Heart right ventricle (tissue), 16 donors: Measurements from ENCODE around the gene KRT8. TPM values are rescaled to one million over a fixed set of nuclear protein-coding genes. Genes with fewer than 3 reads are reported as not detected.
"Not testable (repeated sequence)": the region's sequence is repeated elsewhere in the genome, so short reads cannot be mapped to it uniquely, and the experiment has no call there.

Experiments used
- ATAC-seq, 8 donors: fragments of 200-7000 bp; cut with Tn5 transposase; one replicate each; pipeline ENCODE4 v1.9.1; 2020; ENCODE audit warnings: mild to moderate bottlenecking in 8 of 8, moderate library complexity in 8 of 8, moderate number of reproducible peaks in 1 of 8
- DNase-seq, 2 donors: peaks; one replicate each; pipeline ENCODE4 v3.0.0-alpha.2; 2020
- H3K27ac ChIP-seq, 10 donors: fragments of 200-600 bp; sonication (generic) in 2 of 10; one replicate each; pipeline versions ENCODE4 v1.5.0 to v1.8.0; 2020 to 2022; ENCODE audit warnings: mild to moderate bottlenecking in 3 of 10
- H3K27me3 ChIP-seq, 7 donors: fragments of 200-600 bp; one replicate each; pipeline ENCODE4 v1.8.0; 2021 to 2022; ENCODE audit warnings: mild to moderate bottlenecking in 2 of 7
- H3K36me3 ChIP-seq, 9 donors: fragments of 200-600 bp; sonication (generic) in 1 of 9; one replicate each; pipeline versions ENCODE4 v1.5.0 to v1.8.0; 2020 to 2022; ENCODE audit warnings: mild to moderate bottlenecking in 2 of 9
- H3K4me1 ChIP-seq, 9 donors: fragments of 200-600 bp; sonication (generic) in 1 of 9; one replicate each; pipeline versions ENCODE4 v1.5.0 to v1.8.0; 2020 to 2022; ENCODE audit warnings: mild to moderate bottlenecking in 4 of 9
- H3K4me3 ChIP-seq, 10 donors: fragments of 200-600 bp; sonication (generic) in 2 of 10; one replicate each; pipeline versions ENCODE4 v1.5.0 to v1.8.0; 2020 to 2022; ENCODE audit warnings: mild to moderate bottlenecking in 7 of 10, moderate library complexity in 2 of 10
- H3K9me3 ChIP-seq, 11 donors: fragments of 200-600 bp in 10 of 11; sonication (generic) in 2 of 11; one replicate each; pipeline versions ENCODE4 v1.5.0 to v1.8.0; 2013 to 2022; ENCODE audit warnings: mild to moderate bottlenecking in 2 of 11, control low read depth in 1 of 11, moderate library complexity in 1 of 11
- WGBS, 2 donors: extraction: QIAGEN DNeasy Blood & Tissue Kit; methylation state at CpG; one replicate each; pipeline ENCODE4 v1.1.7; 2013; ENCODE audit warnings: inconsistent platforms in 1 of 2; 5-methylcytosine and 5-hydroxymethylcytosine counted together
- intact Hi-C, 10 donors: fragments of 100-400 bp; cut with DNase I; formaldehyde crosslinking; loops; one replicate each; pipeline versions ENCODE4 v1.11.1 to v1.14.2; 2022
- polyA plus RNA-seq, 2 donors: library from polyadenylated mRNA; stranded (reverse); fragments of 200-250 nt; gene quantifications; one replicate each; pipeline ENCODE4 v1.2.3, GENCODE V29; 2013
- total RNA-seq, 10 donors: library from RNA; stranded (reverse); fragmentation: NEBNext Ultra II Directional in 3 of 10; extraction: Animal tissue kit (Norgen Biotek cat#: 25700) in 3 of 10; gene quantifications; one replicate each; pipeline versions ENCODE4 v1.2.1 to v1.2.4, GENCODE V29; 2021 to 2023
- TF ChIP-seq, protein P1 (sequence below), 9 donors: fragments of 200-600 bp; sonication (generic) in 2 of 9; IDR thresholded peaks; one replicate each; pipeline versions ENCODE4 v1.5.0 to v1.8.0; 2021 to 2022; ENCODE audit warnings: antibody characterized with exemption in 9 of 9, mild to moderate bottlenecking in 5 of 9, moderate library complexity in 1 of 9
- donor health status: Arrhythmogenic right ventricular cardiomyopathy.
- donor health status: ischemic (EF 13 %, LVEDD 7.1; RV severe dilation, severe dysfunction).
- donor health status: healthy with polysubstance abuse.
- donor health status: DM: no; HTN: yes; CAD: no.
- donor health status: DM: no; HTN: no; CAD: no.
- donor health status: ischemic (EF 25% LVEDD 6.9; RV normal size, moderate dysfunction).
- donor health status: ischemic (EF 25% LVEDD 5.7; RV mildly dilated, moderate dysfunction).
- donor health status: healthy.
- donor health status: DM: yes; HTN: yes; CAD: no.
- donor health status: Ischemic cardiomyopathy.
- donor health status: ischemic (EF 35%, LVEDD 5.7; RV mildly dilated, moderate dysfunction).
- donor health status: nonischemic (EF 11% LVEDD 7.7; RV severe dilation, severe dysfunction).
- donor health status: DM: yes; HTN: yes; CAD: no.
- donor health status: PGD.
- donor health status: ischemic (EF 29% LVEDD 5.4; RV normal size, mild dysfunction).
- donor health status: nonischemic (EF 23%, LVEDD 6.1; RV moderate dilation, normal function).

The KRT8 gene
- total and polyA plus RNA-seq, 12 donors, result 52.1 to 161 (median 112) TPM

DNA sequence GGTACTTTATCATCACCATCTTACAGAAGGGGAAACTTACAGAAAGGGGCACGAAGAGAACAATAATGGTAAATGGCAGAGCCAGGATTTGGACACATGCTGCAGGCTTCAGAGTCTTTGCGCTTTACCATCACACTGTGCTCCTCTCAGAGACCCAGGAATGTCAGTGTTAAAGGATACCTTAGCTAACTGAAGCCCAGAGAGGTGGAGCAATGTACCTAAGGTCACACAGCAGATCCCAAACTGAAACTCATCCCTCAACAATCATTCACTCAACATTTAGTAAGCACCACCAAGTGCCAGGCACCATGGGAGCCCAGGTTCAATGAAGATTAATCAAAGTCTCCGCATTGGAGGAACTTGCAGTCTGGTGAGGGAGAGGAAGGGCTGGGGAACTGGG is 48.1 kb downstream of the KRT8 start:
- TF ChIP-seq, protein P1, sequence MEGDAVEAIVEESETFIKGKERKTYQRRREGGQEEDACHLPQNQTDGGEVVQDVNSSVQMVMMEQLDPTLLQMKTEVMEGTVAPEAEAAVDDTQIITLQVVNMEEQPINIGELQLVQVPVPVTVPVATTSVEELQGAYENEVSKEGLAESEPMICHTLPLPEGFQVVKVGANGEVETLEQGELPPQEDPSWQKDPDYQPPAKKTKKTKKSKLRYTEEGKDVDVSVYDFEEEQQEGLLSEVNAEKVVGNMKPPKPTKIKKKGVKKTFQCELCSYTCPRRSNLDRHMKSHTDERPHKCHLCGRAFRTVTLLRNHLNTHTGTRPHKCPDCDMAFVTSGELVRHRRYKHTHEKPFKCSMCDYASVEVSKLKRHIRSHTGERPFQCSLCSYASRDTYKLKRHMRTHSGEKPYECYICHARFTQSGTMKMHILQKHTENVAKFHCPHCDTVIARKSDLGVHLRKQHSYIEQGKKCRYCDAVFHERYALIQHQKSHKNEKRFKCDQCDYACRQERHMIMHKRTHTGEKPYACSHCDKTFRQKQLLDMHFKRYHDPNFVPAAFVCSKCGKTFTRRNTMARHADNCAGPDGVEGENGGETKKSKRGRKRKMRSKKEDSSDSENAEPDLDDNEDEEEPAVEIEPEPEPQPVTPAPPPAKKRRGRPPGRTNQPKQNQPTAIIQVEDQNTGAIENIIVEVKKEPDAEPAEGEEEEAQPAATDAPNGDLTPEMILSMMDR (IDR thresholded peaks at IDR 0.05), result no peak
- intact Hi-C loops, result no loop called here
- WGBS, 2 donors, result 94% methylated on average over 3 of the region's 3 CpGs

DNA sequence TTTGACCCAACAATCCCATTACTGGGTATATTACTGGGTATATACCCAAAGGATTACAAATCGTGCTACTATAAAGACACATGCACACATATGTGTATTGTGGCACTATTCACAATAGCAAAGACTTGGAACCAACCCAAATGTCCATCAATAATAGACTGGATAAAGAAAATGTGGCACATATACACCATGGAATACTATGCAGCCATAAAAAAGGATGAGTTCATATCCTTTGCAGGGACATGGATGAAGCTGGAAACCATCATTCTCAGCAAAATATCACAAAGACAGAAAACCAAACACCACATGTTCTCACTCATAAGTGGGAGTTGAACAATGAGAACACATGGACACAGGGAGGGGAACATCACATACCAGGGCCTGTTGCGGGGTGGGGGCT is 48.8 kb downstream of the KRT8 start:
- H3K27ac ChIP-seq, H3K4me3 ChIP-seq, H3K36me3 ChIP-seq, H3K4me1 ChIP-seq, H3K9me3 ChIP-seq, DNase-seq, ATAC-seq, intact Hi-C loops: not testable (repeated sequence)
- WGBS, 2 donors, result 95 to 97% methylated on average over 2 of the region's 2 CpGs
- H3K27me3 ChIP-seq, result peaks cover 0 to 13% (median 0%) of the 10 kb centered on the region in 7 donors

More for the DNA sequence above, 48.1 kb downstream of the KRT8 start:
- Histone ChIP-seq H3K4me3 (no peak overlapping the region), H3K27me3 (peaks cover 0 to 13% (median 0%) of the 10 kb centered on the region in 7 donors), H3K4me1 (peaks cover 0 to 3% (median 0%) of the 10 kb centered on the region in 9 donors), H3K27ac (no peak overlapping the region), H3K36me3 (no peaks in the 10 kb centered on the region), H3K9me3 (peaks cover 0 to 7% (median 0%) of the 10 kb centered on the region in 11 donors)
- ATAC-seq (no peak), DNase-seq (no peak)

DNA sequence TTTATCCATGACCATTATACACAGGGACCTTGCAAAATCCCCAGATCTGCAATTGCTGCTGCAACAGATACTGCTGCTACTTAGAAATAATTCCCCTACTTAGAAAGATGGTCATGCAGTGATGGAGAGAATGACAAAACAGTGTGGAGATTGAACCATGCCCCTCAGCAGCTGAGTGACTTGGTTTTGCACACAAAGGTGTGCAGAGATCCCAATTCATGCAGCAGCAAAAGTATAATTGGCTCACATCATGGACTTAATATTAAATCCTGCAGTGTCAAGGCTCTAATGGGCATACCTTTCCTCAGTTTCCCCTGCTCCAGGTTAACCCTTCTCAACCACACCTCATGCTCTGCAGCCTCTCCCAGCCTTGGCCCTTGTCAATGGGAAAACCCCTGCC is 53.1 kb downstream of the KRT8 start:
- DNase-seq (no peak), ATAC-seq (no peak)
- no peak overlapping the region for H3K27ac ChIP-seq
- H3K4me3 ChIP-seq, result no peak overlapping the region
- no peaks in the 10 kb centered on the region for H3K4me1 ChIP-seq
- TF ChIP-seq, protein P1 (IDR thresholded peaks at IDR 0.05), result no peak
- H3K27me3 ChIP-seq, result peaks cover 0 to 39% (median 6%) of the 10 kb centered on the region in 7 donors
- H3K36me3 ChIP-seq, result no peaks in the 10 kb centered on the region
- intact Hi-C loops, result no loop called here
- peaks cover 0 to 7% (median 0%) of the 10 kb centered on the region in 11 donors for H3K9me3 ChIP-seq

DNA sequence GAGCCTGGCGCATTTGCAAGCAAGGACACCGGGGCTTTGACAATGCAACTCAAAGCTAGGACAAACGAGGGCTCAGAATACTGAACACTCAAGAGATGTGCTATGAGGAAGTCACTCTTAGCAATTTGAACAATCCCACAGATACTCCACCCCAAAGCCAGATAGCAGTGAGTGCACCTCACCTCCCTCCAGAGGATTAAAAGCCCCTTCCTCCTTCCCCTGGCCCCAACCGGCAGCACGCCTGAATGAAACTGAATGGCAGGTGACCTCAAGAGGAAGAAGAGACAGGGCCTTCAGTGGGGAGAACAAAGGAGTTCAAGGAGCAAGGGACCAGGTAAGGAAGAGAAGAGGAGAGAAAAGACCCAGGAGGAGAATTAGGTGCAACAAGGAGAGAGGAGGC is 54.2 kb downstream of the KRT8 start:
- no peak overlapping the region for H3K27ac ChIP-seq
- no peak overlapping the region for H3K4me3 ChIP-seq
- H3K36me3 ChIP-seq, result no peaks in the 10 kb centered on the region
- H3K9me3 ChIP-seq, result peaks cover 0 to 7% (median 0%) of the 10 kb centered on the region in 11 donors
- 79 to 86% methylated on average over 5 of the region's 5 CpGs for WGBS, 2 donors
- no peak for ATAC-seq
- H3K27me3 ChIP-seq, result peaks cover 0 to 34% (median 6%) of the 10 kb centered on the region in 7 donors
- no peak for DNase-seq
- intact Hi-C loops, result no loop called here
- TF ChIP-seq, protein P1 (IDR thresholded peaks at IDR 0.05), result no peak
- no peaks in the 10 kb centered on the region for H3K4me1 ChIP-seq

DNA sequence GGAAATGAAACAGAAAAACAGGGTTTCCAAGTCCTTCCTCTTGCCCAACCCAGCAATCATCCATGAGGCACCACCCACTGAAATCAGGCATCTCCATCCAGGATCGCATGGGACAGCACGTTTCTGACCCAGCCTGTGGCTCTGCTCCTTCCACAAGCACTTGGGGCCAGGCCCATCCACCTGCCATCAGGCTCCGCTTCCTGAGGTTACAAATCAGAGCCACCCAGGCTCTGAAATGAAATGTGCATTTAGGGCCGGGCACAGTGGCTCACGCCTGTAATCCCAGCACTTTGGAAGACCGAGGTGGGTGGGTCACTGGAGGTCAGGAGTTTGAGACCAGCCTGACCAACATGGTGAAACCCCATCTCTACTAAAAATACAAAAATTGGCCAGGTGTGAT is 55.4 kb downstream of the KRT8 start:
- Histone ChIP-seq H3K9me3 (no peaks in the 10 kb centered on the region), H3K36me3 (no peaks in the 10 kb centered on the region), H3K4me3 (no peak overlapping the region), H3K27me3 (peaks cover 0 to 34% (median 6%) of the 10 kb centered on the region in 7 donors), H3K4me1 (no peaks in the 10 kb centered on the region), H3K27ac (no peak overlapping the region)
- ATAC-seq (no peak), DNase-seq (no peak)
- WGBS, 2 donors, result 89 to 90% methylated on average over 6 of the region's 6 CpGs
- intact Hi-C loops, result no loop called here
- TF ChIP-seq, protein P1 (IDR thresholded peaks at IDR 0.05), result no peak
